Ascending aorta (tissue), 2 donors: ENCODE data around the gene OR6K6. TPM values are rescaled to one million over a fixed set of nuclear protein-coding genes. Genes with fewer than 3 reads are reported as not detected.

Experiments
- DNase-seq, 2 donors: peaks; one replicate each; pipeline ENCODE4 v3.0.0-alpha.2; 2019; ENCODE audit warnings: low spot score in 2 of 2
- H3K27ac ChIP-seq, 2 donors: fragments of 200-600 bp; sonication (generic); one replicate each; pipeline ENCODE4 v1.5.1; 2016 to 2017; ENCODE audit warnings: mild to moderate bottlenecking in 1 of 2
- H3K27me3 ChIP-seq: fragments of 200-600 bp; sonication (generic); one replicate; pipeline ENCODE4 v1.5.1; 2017
- H3K36me3 ChIP-seq, 2 donors: fragments of 200-600 bp; sonication (generic); one replicate each; pipeline ENCODE4 v1.5.1; 2016
- H3K4me1 ChIP-seq, 2 donors: fragments of 200-600 bp; sonication (generic); one replicate each; pipeline ENCODE4 v1.5.1; 2016 to 2017; ENCODE audit warnings: mild to moderate bottlenecking in 1 of 2
- H3K4me3 ChIP-seq, 2 donors: fragments of 200-600 bp; sonication (generic); one replicate each; pipeline ENCODE4 v1.5.1; 2016 to 2017; ENCODE audit warnings: mild to moderate bottlenecking in 1 of 2
- H3K9me3 ChIP-seq, 2 donors: fragments of 200-600 bp; sonication (generic); one replicate each; pipeline ENCODE4 v1.5.1; 2016
- intact Hi-C: fragments of 100-400 bp; cut with DNase I; formaldehyde crosslinking; loops from one replicate; pipeline ENCODE4 v1.15.1; 2023
- total RNA-seq: library from RNA; depleted of rRNA; stranded (reverse); fragments of >200 nt; gene quantifications from one replicate; pipeline ENCODE4 v1.1.0, GENCODE V29; 2016
- TF ChIP-seq, protein P1 (sequence below), 3 experiments: fragments of 200-600 bp in 2 of 3; fragments of 450-650 bp in 1 of 3; sonication (generic) in 2 of 3; IDR thresholded peaks; one replicate each; pipeline ENCODE4 v1.5.1; 2016 to 2019; ENCODE audit warnings: antibody characterized with exemption in 3 of 3, mild to moderate bottlenecking in 1 of 3, moderate library complexity in 1 of 3

The OR6K6 gene
- total RNA-seq, 1 donor from 2014 or later: not detected

DNA sequence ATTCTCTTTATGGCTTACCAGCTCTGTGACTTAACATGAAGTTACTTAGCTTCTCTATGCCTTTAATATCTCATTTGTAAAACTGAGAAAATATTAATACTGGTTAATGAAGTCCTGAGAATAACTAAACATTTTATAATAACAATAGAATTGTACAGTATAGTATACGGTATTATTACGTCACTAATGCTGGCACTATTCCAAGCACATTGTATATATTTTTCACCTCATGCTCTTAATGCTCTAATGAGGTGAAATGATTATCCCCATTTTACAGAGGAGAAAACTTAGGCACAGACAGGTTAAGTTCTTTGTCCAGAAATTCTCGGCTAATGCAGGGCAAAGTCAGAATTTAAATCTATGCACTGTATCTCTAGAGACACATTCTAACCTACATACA, 34.9 kb upstream of the OR6K6 start:
- no peaks in the 10 kb centered on the region for H3K4me1 ChIP-seq
- no peak for DNase-seq
- no peak overlapping the region for H3K4me3 ChIP-seq
- TF ChIP-seq, protein P1, sequence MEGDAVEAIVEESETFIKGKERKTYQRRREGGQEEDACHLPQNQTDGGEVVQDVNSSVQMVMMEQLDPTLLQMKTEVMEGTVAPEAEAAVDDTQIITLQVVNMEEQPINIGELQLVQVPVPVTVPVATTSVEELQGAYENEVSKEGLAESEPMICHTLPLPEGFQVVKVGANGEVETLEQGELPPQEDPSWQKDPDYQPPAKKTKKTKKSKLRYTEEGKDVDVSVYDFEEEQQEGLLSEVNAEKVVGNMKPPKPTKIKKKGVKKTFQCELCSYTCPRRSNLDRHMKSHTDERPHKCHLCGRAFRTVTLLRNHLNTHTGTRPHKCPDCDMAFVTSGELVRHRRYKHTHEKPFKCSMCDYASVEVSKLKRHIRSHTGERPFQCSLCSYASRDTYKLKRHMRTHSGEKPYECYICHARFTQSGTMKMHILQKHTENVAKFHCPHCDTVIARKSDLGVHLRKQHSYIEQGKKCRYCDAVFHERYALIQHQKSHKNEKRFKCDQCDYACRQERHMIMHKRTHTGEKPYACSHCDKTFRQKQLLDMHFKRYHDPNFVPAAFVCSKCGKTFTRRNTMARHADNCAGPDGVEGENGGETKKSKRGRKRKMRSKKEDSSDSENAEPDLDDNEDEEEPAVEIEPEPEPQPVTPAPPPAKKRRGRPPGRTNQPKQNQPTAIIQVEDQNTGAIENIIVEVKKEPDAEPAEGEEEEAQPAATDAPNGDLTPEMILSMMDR (IDR thresholded peaks at IDR 0.05): no peak
- no peaks in the 10 kb centered on the region for H3K27me3 ChIP-seq
- H3K36me3 ChIP-seq: no peaks in the 10 kb centered on the region
- H3K9me3 ChIP-seq: no peaks in the 10 kb centered on the region
- intact Hi-C loops: no loop called here
- no peak overlapping the region for H3K27ac ChIP-seq

DNA sequence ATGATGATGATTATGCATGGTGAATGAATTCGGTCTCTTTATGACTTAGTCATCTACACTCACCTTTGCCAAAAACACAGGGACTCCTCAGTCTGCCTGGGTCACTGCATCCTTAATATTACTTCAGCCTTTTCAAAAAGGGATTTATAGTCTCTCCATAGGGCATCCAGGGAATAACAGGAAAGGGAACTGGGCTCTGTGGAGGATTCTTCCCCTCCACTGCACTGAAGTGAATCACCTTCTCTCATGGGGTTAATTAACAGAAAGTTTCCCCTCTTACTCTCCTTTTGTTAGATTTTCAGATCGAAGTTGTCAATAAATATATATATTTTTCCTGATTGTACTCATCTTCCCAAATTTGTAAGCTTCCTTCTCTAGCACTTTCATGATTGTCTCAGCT, 33.9 kb upstream of the OR6K6 start, which contains the start of gene OR6K3:
Gene OR6K3 (minus strand): TSS at position 101 of the 400 bp plus-strand sequence. CDS start 2,605 bp downstream, outside the sequence.
- TF ChIP-seq, protein P1 (IDR thresholded peaks at IDR 0.05): no peak
- Histone ChIP-seq H3K4me1 (no peaks in the 10 kb centered on the region), H3K27me3 (no peaks in the 10 kb centered on the region), H3K36me3 (no peaks in the 10 kb centered on the region), H3K4me3 (no peak within 1 kb of the TSS), H3K9me3 (no peaks in the 10 kb centered on the region), H3K27ac (no peak within 1 kb of the TSS)
- intact Hi-C loops: no loop called here
- no peak for DNase-seq

DNA sequence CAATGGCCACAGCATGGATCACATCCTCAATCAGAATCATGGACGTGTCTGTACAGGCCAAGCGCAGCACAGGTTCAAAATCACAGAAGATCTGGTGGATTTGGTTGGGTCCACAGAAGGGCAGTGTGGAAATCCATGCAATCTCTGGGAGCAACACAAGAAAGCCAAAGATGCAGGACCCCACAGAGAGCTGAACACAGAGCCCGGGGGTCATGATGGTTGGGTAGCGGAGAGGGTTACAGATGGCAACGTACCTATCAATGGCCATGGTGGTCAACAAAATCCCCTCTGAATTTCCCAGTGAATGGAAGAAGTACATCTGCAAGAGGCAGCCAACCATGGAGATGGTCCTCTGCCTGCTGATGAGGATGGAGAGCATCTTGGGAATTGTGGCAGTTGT, 30.1 kb upstream of the OR6K6 start:
- H3K4me1 ChIP-seq: no peaks in the 10 kb centered on the region
- H3K36me3 ChIP-seq: no peaks in the 10 kb centered on the region
- no peak overlapping the region for H3K4me3 ChIP-seq
- no peak for DNase-seq
- H3K9me3 ChIP-seq: no peaks in the 10 kb centered on the region
- intact Hi-C loops: no loop called here
- H3K27ac ChIP-seq: no peak overlapping the region
- TF ChIP-seq, protein P1 (IDR thresholded peaks at IDR 0.05): no peak
- H3K27me3 ChIP-seq: no peaks in the 10 kb centered on the region

DNA sequence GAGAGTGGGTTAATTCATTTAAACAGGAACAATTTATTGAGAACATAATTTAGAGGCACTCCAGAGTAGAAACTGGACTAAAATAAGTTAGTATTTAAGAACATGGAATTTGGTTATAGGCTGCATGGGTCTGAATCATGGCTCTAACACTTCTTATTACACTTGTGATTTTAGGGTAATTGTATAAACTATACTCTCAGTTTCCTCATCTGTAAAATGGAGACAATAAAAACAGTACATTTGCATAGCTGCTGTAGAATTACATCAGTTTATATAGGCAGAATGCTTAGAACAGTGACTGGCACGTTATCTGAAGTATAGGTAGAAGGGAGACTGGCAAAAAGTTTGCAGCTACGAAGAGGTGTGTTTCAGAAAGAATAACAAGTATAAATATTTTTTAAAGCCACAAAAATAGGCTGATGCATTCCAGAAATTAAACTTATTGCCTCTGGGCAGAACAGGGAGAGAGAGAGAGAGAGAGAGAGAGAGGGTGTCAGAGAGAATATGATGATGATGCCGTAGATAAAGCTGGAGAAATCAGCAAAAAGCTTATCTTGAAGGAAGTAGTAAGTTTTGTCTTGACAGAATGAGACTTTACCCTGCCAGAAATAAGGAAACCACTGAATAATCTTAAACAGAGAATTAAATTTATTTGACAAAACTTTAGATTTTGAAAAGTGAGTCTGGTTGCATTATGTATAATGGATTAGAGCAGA, 25.9 kb upstream of the OR6K6 start:
- no peaks in the 10 kb centered on the region for H3K9me3 ChIP-seq
- TF ChIP-seq, protein P1 (IDR thresholded peaks at IDR 0.05): no peak
- DNase-seq: no peak
- H3K4me3 ChIP-seq: no peak overlapping the region
- no peak overlapping the region for H3K27ac ChIP-seq
- intact Hi-C loops: no loop called here
- H3K27me3 ChIP-seq: no peaks in the 10 kb centered on the region
- H3K4me1 ChIP-seq: no peaks in the 10 kb centered on the region
- H3K36me3 ChIP-seq: no peaks in the 10 kb centered on the region

DNA sequence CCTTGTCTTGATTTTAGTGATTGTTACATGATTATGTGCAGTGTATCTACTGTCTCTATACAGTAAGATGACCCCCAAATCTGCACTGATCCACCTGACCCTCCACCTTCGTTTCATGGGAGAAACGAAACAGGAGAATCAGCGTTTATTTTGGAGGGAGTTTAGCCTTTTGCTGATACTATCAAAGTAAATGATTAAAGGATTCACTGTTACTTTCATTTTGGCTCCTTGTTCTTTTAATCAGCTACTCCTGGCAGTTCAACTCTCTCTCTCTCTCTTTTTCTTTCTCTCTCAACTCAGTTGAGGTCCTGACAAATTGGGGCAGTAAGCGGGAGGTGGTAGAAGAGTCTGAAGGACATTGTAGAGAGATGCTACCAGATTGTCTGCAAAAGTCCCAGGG, 24.1 kb upstream of the OR6K6 start:
- Histone ChIP-seq H3K4me1 (no peaks in the 10 kb centered on the region), H3K4me3 (no peak overlapping the region), H3K9me3 (no peaks in the 10 kb centered on the region), H3K27ac (no peak overlapping the region), H3K27me3 (no peaks in the 10 kb centered on the region), H3K36me3 (no peaks in the 10 kb centered on the region)
- TF ChIP-seq, protein P1 (IDR thresholded peaks at IDR 0.05): no peak
- intact Hi-C loops: no loop called here
- DNase-seq: no peak
